GM10266 (cell line): ENCODE data around the gene SSBP3.

Experiments
- DNase-seq: peaks from one replicate; pipeline ENCODE4 v3.0.0; 2012; ENCODE audit errors: extremely low spot score
- TF ChIP-seq, protein P1 (sequence below): IDR thresholded peaks from 2 replicates; pipeline ENCODE4 v1.5.1; 2012; ENCODE audit warnings: mild to moderate bottlenecking, low read depth; ENCODE audit not compliant: control insufficient read depth, insufficient read depth; ENCODE audit errors: missing control alignments

The SSBP3 gene

DNA sequence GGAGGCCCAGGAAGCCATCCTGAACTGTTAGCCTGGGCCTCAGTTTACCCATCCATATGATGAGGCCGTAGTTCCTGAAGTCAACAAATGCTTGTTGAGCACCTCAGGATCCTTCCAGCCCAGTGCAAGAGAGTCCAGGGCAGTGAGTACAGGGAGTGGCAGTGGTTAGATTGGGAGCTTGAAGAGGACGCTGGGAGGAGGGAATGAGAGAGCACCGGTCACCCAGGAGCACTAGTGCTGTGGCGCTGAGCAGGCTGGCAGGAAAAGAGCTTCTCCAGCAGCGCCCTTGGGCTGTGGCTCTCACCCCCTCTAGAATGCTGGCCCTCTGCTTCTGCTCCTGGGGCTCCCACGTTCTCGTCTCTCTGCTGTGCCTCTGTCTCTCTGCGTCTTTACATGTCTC, 10.2 kb upstream of the SSBP3 start:
- no peak for DNase-seq
- TF ChIP-seq, protein P1, sequence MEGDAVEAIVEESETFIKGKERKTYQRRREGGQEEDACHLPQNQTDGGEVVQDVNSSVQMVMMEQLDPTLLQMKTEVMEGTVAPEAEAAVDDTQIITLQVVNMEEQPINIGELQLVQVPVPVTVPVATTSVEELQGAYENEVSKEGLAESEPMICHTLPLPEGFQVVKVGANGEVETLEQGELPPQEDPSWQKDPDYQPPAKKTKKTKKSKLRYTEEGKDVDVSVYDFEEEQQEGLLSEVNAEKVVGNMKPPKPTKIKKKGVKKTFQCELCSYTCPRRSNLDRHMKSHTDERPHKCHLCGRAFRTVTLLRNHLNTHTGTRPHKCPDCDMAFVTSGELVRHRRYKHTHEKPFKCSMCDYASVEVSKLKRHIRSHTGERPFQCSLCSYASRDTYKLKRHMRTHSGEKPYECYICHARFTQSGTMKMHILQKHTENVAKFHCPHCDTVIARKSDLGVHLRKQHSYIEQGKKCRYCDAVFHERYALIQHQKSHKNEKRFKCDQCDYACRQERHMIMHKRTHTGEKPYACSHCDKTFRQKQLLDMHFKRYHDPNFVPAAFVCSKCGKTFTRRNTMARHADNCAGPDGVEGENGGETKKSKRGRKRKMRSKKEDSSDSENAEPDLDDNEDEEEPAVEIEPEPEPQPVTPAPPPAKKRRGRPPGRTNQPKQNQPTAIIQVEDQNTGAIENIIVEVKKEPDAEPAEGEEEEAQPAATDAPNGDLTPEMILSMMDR = no peak

DNA sequence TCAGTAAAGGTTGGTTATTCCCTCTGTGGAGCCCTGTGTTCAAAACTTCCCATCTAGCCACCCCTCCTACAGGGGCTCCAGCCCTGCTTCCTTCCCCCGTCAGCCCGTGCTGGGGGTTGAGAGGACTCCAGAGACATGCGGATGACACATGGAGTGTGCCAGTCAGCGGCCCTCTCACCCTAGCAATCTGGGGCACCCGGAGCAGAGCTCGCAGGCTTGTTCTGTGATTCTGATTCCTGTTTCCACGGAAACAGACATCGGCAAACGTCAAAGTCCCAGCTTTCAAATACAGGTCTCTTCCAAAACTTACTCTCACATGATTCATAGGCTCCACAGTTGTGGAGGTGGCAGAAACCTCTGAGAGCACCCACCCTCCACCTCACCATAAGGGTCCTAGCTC, 9.8 kb upstream of the SSBP3 start:
- TF ChIP-seq, protein P1 = no peak
- no peak for DNase-seq

DNA sequence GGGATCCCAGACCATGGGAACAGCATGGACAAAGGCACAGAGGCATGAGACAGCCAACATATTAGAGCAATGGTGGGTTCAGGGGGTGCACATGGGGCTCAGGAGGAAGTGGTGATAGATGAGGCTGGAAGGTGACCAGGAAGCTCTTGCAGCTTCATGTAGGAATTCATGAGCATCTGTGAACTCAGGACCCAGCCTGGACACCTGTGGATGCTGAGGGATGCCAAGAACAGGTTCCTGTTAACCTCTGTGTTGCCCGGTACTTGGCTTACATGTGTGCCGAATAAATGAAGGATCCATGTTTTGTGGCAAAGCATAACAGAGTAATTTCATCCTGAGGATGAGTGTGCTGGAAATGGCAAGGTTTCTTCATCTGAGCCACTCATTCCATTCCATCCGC, 9.3 kb upstream of the SSBP3 start:
- TF ChIP-seq, protein P1 = no peak
- DNase-seq = no peak

DNA sequence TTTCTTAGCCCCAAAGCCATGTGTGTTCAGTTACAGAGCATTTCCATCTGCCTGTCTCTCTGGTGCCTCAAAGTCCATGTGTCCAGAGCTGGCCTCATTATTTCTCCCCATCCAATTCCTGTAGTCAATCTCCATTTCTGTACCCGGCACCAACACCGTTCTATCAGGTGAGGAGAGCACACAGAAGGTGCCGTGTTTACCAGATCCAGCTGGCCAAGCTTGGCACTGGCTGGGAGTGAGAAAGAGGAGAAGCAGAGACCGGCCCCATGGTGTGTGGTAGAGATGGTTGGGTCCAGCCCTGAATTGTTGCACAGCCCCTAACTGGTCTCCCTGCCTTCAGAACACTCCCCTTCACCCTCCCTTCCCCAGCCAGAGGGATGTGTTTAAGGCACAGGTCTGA, 7.5 kb upstream of the SSBP3 start:
- TF ChIP-seq, protein P1 = no peak
- DNase-seq = no peak

DNA sequence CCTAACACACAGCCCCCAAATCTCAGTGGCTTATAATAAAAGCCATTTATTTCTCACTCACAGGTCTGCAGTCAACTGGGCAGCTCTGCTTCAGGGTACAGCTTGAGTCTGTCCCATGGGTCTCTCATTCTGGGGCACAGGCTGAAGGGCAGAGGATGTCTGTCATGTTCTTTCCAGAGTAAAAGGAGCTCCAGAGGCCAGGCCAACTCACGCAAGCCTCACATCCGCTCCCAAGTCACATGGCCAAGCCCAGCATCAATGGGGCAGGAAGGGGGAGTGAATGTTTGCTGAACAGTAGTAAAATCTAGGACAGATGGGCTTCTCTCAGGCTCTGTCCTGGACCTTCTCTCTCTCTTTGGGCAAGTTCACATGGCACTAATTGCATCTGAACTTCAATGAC, 7.1 kb upstream of the SSBP3 start:
- TF ChIP-seq, protein P1 = no peak
- no peak for DNase-seq

DNA sequence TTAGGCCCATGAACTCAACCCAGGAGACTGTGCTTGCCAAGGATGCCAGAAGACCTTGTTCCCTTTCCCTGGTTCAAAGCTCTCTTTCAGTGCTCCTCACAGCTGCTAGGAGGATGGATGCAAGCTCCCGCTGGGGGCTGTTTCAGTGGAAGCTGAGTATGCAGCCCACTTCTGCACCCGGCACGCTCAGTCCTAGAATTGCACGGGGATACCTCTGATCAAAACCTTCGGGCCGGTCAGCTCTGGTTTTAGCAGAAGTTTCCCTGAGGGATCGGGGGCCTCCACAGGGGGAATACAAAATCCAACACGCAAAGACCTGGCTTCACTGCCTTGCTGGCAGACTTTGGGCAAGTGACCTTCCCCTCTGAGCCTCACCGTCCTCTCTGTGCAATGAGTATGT, 4.2 kb upstream of the SSBP3 start:
- no peak for DNase-seq
- TF ChIP-seq, protein P1 = no peak

DNA sequence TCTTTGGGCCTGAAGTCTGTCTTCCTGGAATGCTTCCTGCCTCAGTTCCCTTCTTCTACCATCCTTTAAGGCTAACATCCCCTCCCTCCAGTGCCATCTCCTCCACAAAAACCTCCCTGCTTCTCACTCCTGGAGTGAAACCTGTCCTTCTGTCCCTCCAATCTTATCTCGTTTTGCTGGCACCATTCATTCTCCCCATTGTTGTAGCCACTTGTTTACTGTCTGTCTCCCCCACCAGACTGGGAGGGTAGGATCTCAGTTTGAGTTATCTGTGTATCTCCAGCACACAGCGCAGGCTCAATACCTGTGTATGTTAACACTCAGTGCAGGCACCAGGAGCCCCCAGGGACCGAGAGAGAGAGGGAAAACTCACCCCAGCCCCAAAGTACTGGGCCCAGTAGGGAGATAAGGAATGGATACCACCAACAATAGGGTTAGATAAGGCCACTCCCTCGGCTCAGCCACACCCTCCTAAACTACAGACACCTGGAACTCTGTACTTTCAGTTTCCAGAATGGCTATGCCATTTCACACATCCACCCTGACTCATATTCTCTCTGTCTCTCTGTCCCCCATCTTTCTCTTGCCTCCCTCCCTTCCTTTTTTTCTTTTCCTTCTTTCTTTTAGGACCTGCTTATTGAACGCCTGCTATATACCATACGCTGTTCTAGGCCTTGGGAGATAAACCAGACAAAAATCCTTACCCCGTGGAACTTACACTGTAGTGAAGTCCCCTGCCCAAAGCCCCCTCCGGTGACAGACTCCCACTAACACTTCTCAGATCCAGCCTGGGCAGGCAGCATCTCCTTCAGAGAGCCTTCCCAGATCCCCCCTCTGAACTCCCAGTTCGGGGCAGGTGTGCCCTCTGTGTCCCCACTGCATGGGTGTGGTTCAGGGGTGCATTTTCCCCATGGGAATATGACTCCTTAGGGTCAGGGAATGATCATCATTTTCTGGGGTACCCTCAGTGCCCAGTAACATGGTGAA, 3.3 kb upstream of the SSBP3 start:
- DNase-seq = peak; percentile 48
- TF ChIP-seq, protein P1 = no peak
